GM18868 (cell line): ENCODE data around the gene SORBS2.
A peak's percentile ranks its signal among the peaks of the same experiment; 100 is the strongest.

Experiments
- ATAC-seq: cut with Tn5 transposase; IDR thresholded peaks from one replicate; pipeline ENCODE4 v1.9.1; 2021; ENCODE audit warnings: mild to moderate bottlenecking, moderate library complexity; ENCODE audit not compliant: unreplicated experiment

The SORBS2 gene

DNA sequence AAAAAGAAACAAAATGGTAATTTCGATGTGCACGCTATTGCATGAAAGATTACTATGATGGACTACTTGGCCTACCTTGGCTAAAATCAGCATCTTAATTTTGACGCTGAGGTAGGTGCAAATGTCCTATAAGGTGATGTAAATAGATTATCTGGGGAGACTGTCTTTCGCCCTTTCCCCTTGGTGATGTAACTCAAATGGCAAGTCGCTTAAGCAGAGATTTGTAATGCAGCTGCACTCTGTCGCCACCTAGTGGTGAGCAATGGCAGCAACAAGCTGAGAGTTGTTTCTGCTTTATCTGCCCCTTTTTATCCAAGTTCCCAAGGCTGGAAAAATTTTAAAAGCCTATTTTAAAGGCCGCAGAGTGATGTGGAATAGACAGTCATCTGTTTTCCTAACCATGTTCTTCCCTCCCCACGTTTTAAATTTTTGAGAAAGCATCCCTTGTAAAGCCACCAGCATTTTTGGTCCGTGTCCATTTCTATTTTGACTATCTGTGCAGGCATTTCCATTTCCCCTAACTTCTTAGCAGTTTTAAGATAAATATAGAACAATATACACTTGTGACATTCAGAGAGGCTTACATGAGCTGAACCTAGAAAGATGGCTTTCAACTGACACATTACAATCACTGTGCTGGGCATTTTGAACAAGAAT, 214.3 kb downstream of the SORBS2 start:
- ATAC-seq: peak; percentile 88

DNA sequence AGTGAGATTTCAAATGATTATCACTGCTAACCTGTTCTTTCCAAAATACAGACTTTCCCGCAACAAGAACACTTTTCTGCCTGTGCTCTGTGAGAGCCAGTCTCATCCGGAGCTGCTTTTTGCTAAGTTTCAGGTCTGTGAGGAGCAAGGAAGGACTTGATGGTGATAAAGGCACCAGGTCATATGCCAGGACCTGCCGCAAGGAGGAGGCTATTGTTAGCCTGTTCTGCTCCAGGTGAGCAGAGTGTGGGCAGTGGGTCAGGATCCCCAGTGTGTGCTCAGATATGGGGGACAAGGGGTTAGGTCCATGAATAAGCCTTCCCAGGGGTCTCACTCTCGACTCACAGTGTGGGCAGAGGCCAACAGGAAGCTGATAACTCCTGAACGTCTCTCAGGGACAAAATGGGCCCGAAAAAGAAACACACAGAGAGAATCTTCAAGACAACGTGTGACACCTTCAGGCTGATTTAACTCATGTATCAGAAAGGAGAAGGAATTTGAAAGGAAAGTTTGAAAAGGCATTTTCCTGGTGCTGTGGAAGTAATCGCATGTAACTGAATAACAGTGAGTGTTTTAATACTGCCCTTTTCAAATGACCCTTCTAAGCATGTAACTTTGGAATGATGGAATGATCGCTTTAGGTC, 219.0 kb downstream of the SORBS2 start:
- ATAC-seq: no peak

DNA sequence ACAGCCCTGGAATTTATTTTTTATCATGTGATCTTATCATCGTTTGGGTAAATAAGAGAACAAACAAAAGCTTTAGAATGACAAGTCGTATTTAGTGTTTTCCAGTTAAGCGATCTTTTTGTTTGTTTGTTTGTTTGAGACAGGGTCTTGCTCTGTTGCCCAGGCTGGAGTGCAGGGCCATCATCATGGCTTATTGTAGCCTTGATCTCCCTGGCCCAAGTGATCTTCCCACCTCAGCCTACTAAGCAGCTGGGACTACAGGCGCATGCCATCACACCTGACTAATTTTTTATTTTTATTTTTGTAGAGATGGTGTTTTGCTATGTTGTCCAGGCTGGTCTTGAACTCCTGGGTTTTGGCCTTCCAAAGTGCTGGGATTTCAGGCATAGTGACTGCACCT, 219.6 kb downstream of the SORBS2 start:
- no peak for ATAC-seq

DNA sequence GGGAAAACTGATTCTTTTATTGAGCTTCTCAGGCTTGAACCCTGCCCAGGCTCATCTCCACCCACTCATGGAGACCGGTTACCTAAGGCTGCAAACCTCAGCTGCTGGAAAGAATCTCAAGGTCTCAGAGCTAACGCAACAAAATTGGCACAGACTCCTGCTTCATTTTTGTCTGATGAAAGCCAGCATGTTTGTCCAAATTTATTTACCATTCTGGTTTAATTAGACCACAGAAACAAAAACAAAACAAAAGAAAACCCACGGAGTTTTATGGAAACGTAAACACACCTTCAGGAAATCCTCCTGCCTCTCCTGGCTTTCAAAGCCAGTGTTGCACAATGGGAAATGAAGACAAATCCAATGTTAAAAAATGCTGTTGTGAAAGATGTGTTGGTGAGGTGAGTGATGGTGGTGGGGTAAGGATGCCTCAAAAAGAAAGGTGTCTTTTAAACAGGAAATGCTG, 220.3 kb downstream of the SORBS2 start:
- no peak for ATAC-seq

DNA sequence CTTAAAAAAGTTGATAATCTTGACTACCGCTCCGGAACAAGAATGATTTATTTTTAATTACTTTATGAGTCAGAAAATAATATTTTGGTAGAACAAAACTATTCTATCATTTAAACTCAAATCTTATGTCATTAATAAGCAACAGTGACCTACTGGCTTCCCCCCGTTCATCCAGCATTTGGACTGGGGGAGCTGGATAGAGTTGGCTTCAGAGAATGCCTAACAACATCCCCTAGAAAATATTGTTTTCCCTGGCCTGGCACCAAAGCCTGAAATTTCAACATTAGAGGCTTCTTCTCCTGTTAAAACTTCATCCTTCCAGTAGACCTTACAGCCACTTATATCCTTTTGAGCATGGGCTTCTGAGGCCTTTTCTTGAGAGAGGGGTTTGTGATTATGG, 221.0 kb downstream of the SORBS2 start:
- no peak for ATAC-seq

DNA sequence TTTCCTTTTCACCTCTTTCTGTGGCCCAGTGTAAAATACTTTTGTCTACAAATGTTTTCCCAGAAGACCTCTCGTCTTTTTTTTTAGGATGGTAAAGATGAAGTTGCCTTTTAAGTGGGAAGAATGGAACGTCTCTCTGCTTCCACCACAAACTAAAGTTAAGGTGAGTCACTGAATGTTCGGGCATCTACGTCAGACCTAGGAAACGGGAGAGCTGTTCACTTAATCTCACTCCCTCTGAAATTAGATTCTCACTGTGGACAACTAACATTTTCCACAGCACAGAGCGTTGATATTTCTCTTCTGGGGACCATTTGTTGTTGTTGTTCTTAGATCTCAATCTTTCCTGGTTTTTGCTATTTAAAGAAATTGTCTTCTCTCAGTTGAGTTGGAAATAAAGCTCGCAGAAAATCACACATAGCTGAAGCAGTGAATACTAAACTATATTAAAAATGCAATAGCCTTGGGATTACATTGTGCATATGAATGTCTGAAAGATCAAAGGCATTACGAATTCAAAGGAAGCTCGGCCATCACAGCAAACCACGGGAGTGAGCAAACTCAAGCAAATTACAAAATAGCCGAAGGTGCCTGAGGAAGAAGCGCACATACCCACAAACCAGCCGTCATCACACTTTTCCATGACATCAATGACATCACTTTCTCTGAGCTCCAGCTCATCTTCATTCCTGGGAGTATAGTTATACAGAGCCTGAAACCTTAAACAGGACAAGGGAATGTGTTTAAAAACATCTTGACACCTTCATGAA, 222.7 kb downstream of the SORBS2 start:
- ATAC-seq: no peak

DNA sequence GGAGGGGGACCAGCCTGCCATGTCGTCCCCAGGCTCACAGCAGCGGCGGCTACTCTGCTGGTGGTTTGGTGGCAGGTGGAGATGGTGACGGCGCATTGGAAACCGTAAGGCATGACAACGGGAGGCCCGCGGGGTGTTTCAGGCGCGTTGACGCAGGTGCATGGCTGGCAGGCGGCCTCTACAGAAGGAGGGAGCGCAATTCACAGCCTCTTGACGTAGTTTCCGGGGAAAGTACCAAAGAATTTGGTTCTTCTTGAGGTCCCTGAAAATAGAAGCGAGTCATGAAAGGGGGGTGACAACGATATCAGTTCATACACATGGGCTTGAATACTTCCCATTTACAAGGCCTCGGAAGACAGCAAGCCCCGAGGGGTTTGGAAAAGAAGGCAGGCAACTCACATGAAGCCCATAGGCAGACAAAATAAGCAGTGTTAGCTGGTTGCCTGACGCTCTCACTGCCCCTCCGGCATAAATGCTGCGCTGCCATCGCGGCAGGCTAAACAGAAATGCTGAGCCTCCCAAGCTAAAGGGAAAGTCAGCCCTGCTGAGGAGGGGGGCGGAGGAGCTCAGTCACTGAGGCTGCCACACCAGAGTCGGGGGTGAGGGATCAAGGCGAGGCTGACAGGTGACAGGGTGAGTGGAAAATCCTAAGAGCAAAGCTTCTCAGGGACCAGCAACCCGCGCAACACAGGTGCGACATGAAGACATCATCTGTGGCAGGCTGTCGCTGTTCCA, 224.4 kb downstream of the SORBS2 start:
- peak; percentile 98 for ATAC-seq

DNA sequence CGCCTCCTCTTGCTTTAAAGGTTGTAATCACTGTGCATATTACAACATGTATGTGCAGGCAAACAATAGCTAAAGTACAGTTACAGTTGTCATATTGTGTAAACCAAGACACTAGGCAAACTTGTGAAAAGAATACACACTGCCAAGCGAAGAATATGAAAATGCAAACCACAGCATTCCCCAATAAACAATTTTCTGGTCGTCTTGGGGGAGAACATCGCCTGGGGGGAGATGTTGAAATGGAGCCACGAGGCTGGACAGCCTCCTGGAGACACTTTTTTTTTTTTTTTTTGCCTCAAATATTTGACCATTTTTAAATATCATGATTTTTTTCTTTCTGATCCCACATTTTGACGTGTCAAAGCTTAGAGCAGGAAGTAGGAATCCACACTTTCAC, 225.0 kb downstream of the SORBS2 start:
- ATAC-seq: no peak

DNA sequence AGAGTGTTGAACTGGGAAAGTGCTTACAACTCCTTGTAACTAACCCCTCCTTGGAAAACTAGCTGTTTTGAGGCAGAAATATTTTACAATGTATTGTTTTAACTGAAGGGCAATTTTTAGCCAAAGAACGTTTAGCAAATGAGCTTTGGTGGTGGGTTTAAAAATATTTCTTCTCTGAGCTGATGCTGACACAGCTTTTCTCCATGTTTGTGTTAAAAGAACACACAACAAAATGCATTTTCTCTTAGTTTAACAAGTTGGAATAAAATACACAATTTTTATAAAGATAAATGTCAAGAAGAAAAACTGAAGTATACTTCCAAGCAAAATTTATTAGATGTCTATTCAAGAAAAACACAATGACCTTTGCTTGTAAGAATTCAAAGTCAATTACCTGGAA, 226.8 kb downstream of the SORBS2 start:
- no peak for ATAC-seq

DNA sequence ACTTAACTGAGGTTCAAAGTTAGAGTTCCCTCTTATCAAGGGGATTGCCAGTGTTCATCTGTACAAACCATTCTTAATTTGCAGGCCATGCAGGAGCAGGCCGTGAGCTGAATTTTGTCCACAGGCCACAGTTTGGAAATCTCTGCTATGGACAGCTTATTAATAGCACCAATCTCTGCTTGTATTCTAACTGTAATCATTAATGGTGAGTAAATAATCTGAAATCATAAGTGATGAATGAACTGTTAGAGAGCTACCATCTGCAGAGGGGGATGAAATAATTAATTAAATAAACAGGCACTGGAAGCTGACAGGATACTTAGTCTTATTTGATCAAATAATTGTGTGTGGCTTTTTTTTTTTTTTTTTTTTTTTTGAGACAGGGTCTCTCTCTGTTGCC, 228.2 kb downstream of the SORBS2 start:
- ATAC-seq: no peak

DNA sequence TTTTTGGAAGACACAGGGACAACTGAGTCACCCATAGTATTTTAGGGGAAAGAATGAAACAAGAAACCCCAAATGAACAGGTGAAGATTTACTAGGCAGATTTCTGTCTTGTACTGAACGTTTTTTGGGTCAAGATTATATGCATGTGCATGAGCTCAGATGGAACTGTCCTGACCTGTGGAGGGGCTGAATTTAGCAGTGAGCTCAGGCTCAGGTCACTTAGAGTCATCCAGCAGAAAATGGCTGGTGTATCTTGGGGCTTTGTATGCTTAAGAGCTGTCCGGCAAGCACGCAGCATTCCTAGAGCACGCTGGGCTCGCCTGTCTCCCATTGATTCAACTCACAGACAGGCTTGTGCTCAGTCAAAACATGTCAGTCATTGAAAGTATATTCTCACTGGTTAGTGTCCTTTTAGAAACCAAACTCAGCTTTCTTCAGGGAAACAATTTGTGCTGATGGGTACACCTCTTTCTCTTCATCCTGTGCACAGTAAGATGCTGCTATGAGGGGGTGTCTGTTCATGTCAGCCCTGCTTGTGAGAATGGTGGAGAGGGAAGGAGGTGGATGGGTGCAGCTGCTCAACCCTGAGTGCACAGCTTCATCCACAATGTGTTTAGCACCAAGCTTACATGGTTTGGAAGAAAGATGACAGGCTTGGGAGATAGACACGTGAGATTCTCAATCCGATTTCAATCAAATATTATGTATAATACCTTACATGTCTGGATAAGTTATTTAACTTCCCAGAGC, 229.2 kb downstream of the SORBS2 start:
- ATAC-seq: no peak

DNA sequence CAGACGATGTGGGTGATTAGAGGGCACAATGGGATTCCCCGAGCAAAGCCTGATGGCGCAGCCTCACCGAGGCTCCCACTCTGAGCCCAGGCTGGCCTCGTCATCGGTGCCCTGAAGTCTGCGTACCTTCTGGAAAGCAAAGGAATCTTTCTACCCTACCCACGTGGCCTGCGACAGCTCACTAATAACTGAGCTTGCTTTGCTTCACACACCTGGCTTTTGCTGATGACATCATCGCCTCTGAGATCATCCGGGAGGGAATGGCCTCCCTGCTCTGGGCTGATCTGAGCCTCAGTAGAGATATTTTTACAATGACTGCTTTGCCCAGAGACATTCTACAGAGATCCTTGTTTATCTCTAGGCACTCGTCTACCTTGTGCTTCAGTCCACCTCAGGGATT, 231.3 kb downstream of the SORBS2 start:
- ATAC-seq: no peak

DNA sequence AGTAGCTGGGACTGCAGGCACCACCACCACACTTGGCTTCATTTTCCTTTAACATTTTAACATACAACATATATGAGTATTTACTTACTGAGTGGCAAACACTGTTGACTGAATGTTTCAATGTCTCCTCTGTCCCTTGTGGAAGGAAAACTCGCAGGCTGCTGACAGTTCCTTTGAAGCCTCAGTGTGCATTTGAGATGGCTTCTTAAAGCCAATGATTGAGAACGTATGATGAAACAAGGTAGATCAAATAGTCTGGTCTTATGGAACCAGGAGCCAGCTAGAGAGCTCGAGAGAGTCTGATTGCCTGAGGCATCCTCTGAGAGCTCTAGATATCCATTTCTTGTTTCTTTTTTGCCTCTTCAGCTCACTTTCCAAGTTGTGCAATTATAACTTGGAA, 233.7 kb downstream of the SORBS2 start:
- ATAC-seq: no peak

DNA sequence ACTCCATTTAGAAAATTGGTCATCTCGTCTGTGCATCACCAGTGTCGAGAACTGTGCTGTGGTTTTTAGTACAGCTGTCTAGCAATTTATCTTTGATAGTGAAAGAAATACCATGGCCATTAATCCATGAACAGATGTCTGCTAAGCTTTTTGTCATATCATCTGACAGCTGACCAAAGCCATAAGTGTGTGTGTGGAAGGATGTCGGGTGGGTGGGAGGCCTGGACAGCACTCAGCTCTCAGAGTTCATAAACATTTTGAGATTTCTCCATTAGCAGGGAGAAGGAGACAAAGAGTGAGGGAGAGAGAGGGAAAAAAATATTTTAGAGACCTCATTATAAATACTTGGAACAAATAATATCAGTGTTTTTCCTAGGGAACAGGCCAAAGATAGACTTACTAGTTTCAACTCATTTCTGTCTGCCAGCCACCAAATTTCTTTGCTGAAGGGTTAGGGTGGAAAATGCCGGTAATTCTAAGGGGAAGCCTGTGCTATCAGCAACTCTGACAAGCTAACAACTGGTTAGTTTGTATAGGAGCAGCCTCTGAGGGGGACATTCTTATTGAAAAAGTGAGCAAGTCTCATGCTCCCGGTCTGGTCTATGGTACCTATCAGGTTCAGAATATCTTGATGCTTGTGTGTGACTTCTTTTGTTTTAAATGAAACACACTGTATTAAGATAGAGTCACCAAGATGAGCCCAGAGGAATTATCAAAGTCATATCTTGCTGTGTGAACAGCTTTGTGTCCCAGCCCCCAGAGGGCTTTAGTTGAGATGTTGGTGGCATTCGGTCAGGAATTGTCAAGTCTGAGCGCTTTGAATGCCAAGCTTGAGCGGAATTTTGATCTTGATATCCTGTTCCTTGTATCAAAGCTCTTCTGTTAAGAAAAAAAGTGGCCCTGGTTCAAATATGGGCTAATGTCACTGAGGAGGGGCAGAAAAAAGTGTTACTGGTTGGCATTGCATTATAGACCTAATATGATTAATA, 234.7 kb downstream of the SORBS2 start:
- no peak for ATAC-seq

DNA sequence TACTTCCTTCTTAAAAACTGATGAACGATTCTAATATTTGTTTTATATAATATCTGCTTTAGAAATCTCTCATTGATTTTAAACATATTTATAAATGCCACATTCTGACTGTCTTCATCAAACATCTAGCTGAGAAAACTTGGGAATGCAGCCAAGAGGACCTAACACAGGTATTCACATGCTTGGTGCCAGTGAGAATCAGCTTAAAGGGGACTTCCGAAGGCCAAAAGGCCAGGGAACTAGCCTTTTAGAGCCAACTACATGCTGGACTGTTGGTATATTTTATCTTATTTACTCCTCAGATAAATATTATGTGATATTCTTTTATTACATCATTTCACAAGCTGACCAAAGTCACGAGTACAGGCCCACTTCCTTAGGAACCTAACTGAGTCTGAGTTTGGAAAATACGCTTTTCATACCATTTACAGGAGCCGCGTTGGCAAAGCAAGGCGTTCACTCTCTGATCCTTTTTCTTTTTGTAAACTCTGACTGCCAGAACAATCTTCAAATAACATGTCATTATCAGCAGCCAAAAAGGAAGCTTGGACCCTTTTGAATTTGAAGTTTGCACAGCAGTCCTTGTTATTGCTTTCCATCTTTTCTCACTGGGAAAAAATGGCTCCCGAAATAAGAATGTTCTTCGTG, 235.6 kb downstream of the SORBS2 start:
- ATAC-seq: no peak

DNA sequence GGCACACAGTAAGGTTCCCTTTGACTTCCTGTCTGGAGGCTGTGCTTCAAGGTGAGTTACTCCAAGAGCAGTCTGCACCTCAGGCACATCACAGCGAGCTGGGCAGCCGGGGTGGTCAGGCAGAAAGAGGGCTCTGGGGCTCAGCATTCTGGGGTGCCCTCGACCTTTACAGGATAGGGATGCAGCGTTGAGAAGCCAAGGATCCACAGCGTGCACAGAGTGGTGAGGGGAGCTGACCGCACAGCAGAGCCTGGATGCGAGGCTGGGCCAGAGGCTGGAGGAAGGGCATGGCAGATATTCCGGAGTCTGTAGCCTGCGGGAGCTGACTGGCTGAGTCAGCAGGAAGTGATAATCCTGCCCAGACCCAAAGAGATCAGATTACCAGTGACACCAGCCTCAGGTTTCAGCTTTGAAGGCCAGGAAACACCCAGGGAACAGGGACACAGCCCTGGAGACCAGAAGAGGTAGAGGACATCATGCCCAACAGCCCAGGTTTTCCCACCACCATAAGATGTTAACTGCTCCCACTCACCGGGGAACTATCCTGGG, 238.3 kb downstream of the SORBS2 start:
- ATAC-seq: no peak

DNA sequence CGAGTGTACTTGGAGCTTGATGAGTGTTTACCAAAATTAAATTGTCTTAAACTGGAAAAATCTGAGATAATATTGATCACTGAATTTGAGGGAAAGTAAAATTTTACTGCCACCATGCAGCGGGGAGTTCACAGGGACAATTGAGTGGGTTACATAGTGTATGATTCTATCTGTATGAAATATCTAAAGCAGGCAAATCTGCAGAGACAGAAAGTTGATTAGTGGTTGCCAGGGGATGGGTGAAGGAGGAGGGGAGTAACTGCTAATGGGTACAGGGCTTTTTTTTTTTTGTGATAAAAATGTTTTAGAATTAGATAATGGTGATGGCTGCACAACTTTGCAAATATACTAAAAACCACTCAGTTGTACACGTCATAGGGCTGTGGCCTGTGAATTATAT, 241.3 kb downstream of the SORBS2 start:
- ATAC-seq: no peak
